Subcutaneous adipose tissue (tissue), 4 donors: ENCODE data around the gene ZPR1. TPM values are rescaled to one million over a fixed set of nuclear protein-coding genes. Genes with fewer than 3 reads are reported as not detected.

Experiments used
- CTCF ChIP-seq: fragments of 450-650 bp; IDR thresholded peaks from one replicate; pipeline ENCODE4 v1.5.1; 2016; ENCODE audit warnings: low read depth, mild to moderate bottlenecking, control low read depth, antibody characterized with exemption, moderate library complexity
- total RNA-seq, 4 donors: library from RNA; depleted of rRNA; stranded (reverse); fragments of >200 nt; gene quantifications; one replicate each; pipeline ENCODE4 v1.1.0, GENCODE V29; 2016

Gene ZPR1
- total RNA-seq, 4 donors from 2014 or later, result 27.6 to 39.4 (median 31.2) TPM

GRCh38 chr11:116732271-116733042 lies 55.4 kb downstream of the ZPR1 start:
- TF ChIP-seq CTCF, result no peak

GRCh38 chr11:116731821-116732220 lies 56.0 kb downstream of the ZPR1 start:
- no peak for TF ChIP-seq CTCF

GRCh38 chr11:116731097-116731761 lies 56.6 kb downstream of the ZPR1 start:
- TF ChIP-seq CTCF, result no peak

GRCh38 chr11:116730601-116731000 lies 57.2 kb downstream of the ZPR1 start:
- TF ChIP-seq CTCF, result no peak

- no peak for TF ChIP-seq CTCF
Observed at GRCh38 chr11:116730241-116730561, 57.6 kb downstream of the ZPR1 start.

GRCh38 chr11:116729501-116730240 lies 58.2 kb downstream of the ZPR1 start:
- no peak for TF ChIP-seq CTCF

GRCh38 chr11:116727990-116728389 lies 59.8 kb downstream of the ZPR1 start:
- TF ChIP-seq CTCF, result no peak
